HG02571 (cell line): ENCODE measurements around the gene OR5B17.
"Not testable (repeated sequence)": the region's sequence is repeated elsewhere in the genome, so short reads cannot be mapped to it uniquely, and the experiment has no call there.

Experiments
- ATAC-seq: cut with Tn5 transposase; IDR thresholded peaks from one replicate; pipeline ENCODE4 v1.9.1; 2021; ENCODE audit warnings: mild to moderate bottlenecking, moderate library complexity; ENCODE audit not compliant: unreplicated experiment

Gene OR5B17

GRCh38 chr11:58358969-58359368 is at the start of gene OR5B17:
Gene OR5B17 (minus strand): TSS chr11:58359069. CDS start chr11:58359069, 0 bp downstream.
- no peak for ATAC-seq

DNA sequence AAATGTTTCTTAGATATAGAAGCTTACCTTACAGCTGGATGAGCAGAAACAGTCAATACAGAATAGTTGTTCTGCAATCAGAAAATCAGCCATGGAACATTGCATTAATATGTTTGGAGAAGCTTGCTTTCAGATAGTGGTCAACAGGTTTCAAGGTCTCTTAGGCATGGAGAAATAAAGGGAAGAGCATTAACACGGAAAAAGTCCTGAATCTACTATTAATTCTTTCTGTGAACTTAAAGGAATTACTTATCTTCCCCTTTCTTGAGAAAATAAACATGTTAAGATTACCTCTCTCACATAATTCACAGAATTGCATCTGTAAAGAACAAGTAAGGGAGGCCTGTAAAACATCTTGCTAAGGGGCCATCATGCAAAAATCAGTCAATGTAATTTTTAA is 47.9 kb upstream of the OR5B17 start, which contains the start of gene OR5B3:
TSS of gene OR5B3 (minus strand) at position 101 of the 400 bp plus-strand sequence. CDS start 3,465 bp downstream, outside the sequence.
- no peak for ATAC-seq

- not testable (repeated sequence) for ATAC-seq
These were observed 40.8 kb upstream of the OR5B17 start for GRCh38 chr11:58399622-58400021.

DNA sequence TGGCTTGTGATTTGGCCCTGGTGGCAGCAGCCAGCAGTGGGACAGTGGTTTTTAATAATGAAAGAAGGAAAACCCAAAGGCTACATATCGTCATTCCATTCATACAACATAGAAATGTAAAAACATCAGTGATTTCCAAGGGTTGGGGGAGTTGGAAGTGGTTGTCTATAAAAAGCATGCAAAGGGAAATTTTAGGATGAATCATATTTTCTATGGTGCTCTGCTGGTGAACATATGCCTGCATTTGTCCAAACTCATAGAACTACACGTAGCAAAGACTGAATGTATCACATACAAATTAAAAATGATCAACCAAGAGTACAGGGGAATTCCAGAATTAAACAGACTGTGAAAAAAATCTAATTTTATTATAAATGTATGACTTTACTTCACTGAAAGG is 36.7 kb upstream of the OR5B17 start:
- no peak for ATAC-seq

- no peak for ATAC-seq
These were observed 35.3 kb upstream of the OR5B17 start for GRCh38 chr11:58394195-58394594.

GRCh38 chr11:58392746-58393145 is 33.9 kb upstream of the OR5B17 start:
- no peak for ATAC-seq

- no peak for ATAC-seq
These were observed 33.0 kb upstream of the OR5B17 start for GRCh38 chr11:58391879-58392278.

DNA sequence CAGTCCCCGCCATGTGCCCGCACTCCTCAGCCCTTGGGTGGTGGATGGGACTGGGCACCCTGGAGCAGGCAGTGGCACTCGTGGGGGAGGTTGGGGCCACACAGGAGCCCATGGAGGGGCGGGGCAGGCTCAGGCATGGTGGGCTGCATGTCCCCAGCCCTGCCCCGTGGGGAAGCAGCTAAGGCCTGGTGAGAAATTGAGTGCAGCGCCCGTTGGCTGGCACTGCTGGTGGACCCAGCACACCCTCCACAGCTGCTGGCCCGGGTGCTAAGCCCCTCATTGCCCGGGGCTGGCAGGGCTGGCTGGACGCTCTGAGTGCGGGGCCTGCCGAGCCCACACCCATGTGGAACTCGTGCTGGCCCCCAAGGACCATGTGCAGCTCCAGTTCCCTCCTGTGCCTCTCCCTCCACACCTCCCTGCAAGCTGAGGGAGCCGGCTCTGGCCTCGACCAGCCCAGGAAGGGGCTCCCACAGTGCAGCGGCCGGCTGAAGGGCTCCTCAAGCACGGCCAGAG is 31.7 kb upstream of the OR5B17 start:
- ATAC-seq: no peak

DNA sequence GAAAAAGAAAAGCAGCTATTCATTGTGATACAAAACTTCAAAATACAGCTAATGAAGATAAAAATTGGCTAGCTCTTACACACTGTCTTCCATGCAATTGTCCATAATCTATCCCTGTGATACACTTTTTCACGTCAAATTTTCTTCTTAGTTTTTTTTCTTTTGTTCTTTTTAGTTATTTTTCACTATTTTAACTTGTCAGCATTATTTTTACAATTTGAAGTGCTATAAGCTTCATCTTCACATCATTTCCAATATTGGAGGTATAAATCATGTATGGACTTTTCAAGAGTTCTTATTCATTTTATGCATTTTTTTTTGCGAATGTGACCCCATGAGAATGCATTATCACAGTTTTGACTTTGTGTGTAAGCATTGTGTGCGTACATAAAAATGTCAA is 4.1 kb downstream of the OR5B17 start:
- ATAC-seq: no peak

GRCh38 chr11:58345204-58345603 is 13.7 kb downstream of the OR5B17 start:
- no peak for ATAC-seq

GRCh38 chr11:58334708-58335107 is 24.2 kb downstream of the OR5B17 start:
- ATAC-seq: no peak

DNA sequence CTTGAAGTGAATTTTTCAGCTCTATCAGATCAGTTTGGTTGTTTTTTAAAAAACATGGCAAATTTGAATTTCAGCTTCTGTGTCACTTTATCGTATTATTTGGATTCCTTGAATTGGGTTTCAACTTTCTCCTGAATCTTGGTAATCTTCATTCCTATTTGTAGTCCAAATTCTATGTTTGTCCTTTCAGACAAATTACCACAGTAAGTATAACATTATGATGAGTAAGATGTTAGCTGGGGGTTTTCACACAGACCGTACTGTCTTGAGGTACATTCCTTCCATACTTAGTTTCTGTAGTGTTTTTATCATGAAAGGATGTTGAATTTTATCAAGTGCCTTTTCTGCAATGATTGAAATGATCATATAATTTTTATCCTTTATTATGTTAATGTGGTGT is 28.0 kb downstream of the OR5B17 start:
- ATAC-seq: no peak

DNA sequence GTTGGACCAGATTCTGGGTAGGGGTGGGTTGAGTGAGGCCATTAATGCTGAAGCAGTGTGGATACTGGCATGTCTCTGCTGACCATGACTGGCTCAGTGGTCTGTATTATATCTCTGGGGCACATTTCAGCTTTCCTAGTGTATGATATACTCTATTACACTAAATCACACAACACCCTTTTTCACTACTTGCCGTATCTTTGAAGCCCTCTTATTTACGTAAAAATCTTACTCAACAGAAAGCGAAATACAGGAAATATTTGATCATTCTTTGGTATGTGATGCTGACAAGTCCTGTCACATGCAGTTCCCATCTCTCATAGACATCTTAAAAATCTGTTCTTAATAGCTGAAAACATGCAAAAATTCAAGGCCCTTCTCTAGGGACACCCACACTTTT is 40.3 kb downstream of the OR5B17 start:
- ATAC-seq: no peak

DNA sequence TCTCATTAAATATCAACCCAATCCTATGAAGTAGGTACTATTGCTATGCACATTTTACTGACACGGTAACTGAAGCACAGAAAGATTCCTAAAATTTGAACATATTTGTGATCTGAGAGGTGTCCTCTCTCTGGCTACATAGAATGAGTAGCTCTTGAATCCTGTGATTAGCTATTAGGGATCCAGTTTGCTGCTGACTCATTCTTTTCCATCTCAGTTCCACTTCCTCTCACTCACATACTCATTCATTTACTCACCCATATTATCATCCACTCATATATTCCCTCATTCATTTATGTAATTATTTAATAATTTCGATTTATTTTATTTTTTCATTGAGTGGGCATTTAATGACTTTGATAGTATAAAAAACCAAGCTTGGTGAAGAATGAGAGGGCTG is 42.7 kb downstream of the OR5B17 start:
- ATAC-seq: no peak
